WTC11 (cell line): ENCODE results near the gene TEAD1.

ENCODE experiments used
- ATF1 ChIP-seq: sonication (generic); formaldehyde crosslinking; IDR thresholded peaks from 2 replicates; pipeline ENCODE4 v1.8.1; 2023; ENCODE audit warnings: mild to moderate bottlenecking, moderate library complexity, missing genetic modification reagents
- FOXK1 ChIP-seq: sonication (generic); formaldehyde crosslinking; IDR thresholded peaks from 2 replicates; pipeline ENCODE4 v1.8.0; 2022; ENCODE audit warnings: mild to moderate bottlenecking, moderate library complexity, missing genetic modification reagents
- NFYB ChIP-seq: sonication (generic); formaldehyde crosslinking; conservative IDR thresholded peaks from 2 replicates; pipeline ENCODE4 v1.8.0; 2022; ENCODE audit warnings: low read depth, missing genetic modification reagents
- USF2 ChIP-seq: sonication (generic); formaldehyde crosslinking; IDR thresholded peaks from 2 replicates; pipeline ENCODE4 v1.8.1; 2023; ENCODE audit warnings: mild to moderate bottlenecking, missing genetic modification reagents, moderate library complexity
- ZBTB21 ChIP-seq: sonication (generic); formaldehyde crosslinking; IDR thresholded peaks from 2 replicates; pipeline ENCODE4 v1.8.1; 2023; ENCODE audit warnings: mild to moderate bottlenecking, missing genetic modification reagents, borderline replicate concordance
- TF ChIP-seq, protein P1 (sequence below): fragments of 200-600 bp; IDR thresholded peaks from 2 replicates; pipeline ENCODE4 v1.8.0; 2022; ENCODE audit warnings: antibody characterized with exemption

DNA sequence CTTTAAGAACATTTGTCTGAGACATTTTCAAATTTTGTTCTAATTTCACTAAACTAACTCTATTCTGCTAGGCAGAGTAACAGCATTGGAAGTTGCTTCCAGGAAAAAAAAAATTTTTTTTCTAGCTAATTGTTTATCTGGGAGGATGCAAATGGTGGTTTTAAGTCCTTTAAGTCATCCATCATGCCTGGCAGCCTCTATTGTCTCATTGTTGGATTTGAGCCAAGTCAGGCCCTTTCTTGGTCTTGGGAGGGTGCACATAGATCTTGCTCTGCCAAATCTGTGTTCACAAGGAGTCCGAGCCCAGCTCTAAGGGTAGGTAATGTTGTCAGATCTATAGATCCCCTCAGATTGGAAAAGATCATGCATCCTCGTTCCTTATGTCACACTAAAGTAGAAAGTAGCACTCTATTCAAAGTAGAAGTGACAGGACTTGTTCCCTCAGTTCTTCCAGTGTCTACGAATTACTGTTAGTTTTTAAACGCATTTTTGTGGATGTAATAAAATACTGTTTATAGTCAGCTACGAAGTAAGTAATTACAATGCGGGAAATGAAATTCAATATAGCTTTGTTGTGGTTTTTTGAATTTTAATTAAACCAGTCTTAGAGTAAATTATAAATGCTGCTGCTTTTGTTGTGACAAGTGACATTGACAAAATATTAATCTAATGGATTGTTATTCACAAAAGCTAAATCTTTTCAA, 168.9 kb downstream of the TEAD1 start:
- TF ChIP-seq USF2 (CRISPR knock-in tag) (no peak), FOXK1 (CRISPR knock-in tag) (no peak), ZBTB21 (no peak), NFYB (no peak), ATF1 (CRISPR knock-in tag) (no peak)
- TF ChIP-seq, protein P1, sequence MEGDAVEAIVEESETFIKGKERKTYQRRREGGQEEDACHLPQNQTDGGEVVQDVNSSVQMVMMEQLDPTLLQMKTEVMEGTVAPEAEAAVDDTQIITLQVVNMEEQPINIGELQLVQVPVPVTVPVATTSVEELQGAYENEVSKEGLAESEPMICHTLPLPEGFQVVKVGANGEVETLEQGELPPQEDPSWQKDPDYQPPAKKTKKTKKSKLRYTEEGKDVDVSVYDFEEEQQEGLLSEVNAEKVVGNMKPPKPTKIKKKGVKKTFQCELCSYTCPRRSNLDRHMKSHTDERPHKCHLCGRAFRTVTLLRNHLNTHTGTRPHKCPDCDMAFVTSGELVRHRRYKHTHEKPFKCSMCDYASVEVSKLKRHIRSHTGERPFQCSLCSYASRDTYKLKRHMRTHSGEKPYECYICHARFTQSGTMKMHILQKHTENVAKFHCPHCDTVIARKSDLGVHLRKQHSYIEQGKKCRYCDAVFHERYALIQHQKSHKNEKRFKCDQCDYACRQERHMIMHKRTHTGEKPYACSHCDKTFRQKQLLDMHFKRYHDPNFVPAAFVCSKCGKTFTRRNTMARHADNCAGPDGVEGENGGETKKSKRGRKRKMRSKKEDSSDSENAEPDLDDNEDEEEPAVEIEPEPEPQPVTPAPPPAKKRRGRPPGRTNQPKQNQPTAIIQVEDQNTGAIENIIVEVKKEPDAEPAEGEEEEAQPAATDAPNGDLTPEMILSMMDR: no peak
